HT-29 (cell line): ENCODE measurements around the gene SLC17A9. TPM values are rescaled to one million over a fixed set of nuclear protein-coding genes. Genes with fewer than 3 reads are reported as not detected.

Source experiments
- DNase-seq: peaks from one replicate; pipeline ENCODE4 v3.0.0-alpha.2; 2015; ENCODE audit warnings: low spot score
- total RNA-seq: library from RNA; depleted of rRNA; stranded (reverse); fragments of >200 nt; shearing (Covaris generic); gene quantifications from 2 replicates; pipeline ENCODE4 v1.2.3, GENCODE V29; 2014; rRNA removed

SLC17A9 gene, protein sequence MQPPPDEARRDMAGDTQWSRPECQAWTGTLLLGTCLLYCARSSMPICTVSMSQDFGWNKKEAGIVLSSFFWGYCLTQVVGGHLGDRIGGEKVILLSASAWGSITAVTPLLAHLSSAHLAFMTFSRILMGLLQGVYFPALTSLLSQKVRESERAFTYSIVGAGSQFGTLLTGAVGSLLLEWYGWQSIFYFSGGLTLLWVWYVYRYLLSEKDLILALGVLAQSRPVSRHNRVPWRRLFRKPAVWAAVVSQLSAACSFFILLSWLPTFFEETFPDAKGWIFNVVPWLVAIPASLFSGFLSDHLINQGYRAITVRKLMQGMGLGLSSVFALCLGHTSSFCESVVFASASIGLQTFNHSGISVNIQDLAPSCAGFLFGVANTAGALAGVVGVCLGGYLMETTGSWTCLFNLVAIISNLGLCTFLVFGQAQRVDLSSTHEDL
- 119 and 127 TPM in 2 replicates for total RNA-seq

- peak; percentile 96 for DNase-seq
Measured at GRCh38 chr20:62952373-62952967, at the start of gene SLC17A9. Gene SLC17A9 (plus strand): TSS chr20:62952709. CDS start chr20:62952831, 122 bp downstream.

DNA sequence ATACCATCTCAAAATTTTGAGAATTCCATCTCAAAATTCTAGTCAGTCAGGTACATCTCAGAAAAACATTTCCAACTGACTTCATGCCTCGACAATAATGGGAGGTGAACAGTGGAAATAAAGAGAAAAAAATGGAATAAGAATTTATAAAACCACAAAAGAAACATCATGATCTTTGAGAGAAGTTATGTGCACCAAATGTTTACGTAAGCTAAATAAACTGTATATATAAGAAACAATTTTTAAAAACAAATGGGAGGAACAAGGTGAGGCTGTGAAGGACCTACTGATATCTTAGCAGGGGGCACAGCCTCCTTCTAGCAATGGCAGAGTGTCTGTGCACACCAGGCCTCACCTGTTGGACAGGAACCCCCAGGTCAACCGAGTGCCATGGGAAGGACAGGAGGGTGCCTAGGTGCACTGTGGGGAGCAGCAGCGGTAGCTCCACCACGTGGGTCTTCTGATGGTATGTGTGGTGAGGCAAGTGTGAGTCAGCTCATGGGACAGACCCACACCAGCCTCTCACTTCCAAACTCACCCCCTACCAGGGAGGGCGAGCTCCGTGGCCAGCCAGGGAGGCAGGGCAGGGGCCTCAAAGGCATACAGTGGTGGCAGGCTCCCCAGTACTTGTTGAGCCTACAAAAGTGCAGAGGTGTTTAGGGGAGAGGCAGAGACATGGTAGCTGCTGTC lies 49.4 kb upstream of the SLC17A9 start:
- DNase-seq: no peak

- DNase-seq: no peak
Measured at GRCh38 chr20:62905536-62906117, 46.9 kb upstream of the SLC17A9 start.

DNA sequence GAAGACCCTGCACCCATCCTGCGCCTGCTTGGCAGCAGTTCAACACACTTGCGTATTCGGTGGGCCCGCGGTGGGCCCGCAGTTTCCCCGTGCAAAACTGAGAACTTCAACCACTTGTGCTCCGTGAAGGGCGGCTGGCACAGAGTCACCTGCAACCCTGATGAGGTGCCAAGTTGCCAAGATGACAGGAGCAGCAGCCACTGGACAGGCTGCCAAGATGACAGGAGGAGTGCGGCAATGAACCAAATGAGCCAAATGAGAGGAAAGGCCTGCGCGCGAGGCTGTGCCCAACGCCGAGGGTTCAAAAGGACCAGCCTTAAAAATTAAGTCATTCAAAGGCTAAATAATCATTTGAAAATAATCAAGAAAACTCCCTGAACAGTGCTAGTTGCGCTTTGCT lies 46.3 kb upstream of the SLC17A9 start:
- no peak for DNase-seq

GRCh38 chr20:62906647-62907375 lies 45.7 kb upstream of the SLC17A9 start:
- DNase-seq: no peak

DNA sequence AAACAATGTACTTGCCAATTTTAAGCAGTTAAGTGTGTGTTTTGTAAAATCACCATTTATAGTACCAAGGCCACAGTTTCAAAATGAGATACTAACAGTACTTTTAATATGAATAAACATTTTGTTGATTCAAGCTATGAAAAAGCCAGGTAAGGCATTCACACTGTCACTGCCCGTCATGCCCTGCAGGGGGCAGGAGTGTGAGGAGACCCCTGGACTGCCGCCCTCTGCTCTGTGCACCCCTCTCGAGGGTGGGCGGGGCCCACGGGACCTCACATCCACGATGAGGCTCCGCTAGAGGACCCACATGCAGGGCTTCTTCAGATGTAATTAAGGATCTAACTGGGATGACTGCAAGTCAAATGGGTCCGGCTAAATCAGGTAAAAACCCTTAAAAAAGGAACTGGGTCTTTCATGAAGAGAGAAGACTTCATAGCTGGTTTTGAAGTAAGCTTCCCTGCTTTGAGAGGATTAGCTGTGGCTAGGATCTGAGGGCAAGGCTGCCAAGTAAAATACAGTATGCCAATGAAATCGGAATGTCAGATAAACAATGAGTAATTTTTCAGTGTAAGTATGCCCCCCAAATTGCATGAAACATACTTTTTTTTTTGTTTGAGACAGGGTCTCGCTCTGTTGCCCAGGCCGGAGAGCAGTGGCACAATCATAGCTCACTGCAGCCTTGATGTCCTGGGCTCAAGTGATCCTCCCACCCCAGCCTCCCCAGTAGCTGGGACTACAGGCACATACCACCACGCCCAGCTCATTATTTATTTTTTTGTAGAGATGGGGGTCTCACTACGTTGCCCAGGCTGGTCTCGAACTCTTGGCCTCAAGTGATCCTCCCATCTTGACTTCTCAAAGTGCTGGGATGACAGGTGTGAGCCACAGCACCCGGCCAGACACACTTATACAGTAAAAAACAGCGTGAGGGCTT lies 44.9 kb upstream of the SLC17A9 start:
- no peak for DNase-seq

- DNase-seq: no peak
Measured at GRCh38 chr20:62908971-62909791, 43.3 kb upstream of the SLC17A9 start.

GRCh38 chr20:62910217-62910766 lies 42.2 kb upstream of the SLC17A9 start:
- no peak for DNase-seq

- no peak for DNase-seq
Measured at GRCh38 chr20:62910777-62911497, 41.6 kb upstream of the SLC17A9 start.

- no peak for DNase-seq
Measured at GRCh38 chr20:62911701-62912280, 40.7 kb upstream of the SLC17A9 start.

GRCh38 chr20:62913043-62913630 lies 39.4 kb upstream of the SLC17A9 start:
- no peak for DNase-seq

- DNase-seq: no peak
Measured at GRCh38 chr20:62914436-62914835, 38.1 kb upstream of the SLC17A9 start.

DNA sequence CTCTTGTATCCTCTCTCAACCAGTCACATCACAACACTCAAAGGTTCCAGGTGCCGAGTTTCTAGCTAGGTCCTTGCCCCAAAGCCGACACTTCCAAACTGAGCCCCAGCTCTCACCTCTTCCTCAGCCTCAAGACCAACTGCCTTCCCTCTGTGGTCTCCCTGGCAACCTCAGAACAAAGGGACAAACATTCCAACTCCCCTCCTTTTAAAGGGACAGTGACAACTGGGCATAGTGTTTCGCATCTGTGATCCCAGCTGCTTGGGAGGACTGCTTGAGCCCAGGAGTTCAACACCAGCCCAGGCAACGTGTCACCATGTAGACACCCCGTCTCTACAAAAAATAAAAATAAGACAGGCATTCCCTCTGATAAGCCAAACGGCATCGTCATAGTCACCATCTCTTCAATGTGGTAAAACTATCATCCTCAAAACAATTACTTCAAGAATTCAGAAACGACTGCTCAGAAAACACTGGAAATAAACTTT lies 37.5 kb upstream of the SLC17A9 start:
- peak; percentile 86 for DNase-seq

GRCh38 chr20:62916703-62917476 lies 35.6 kb upstream of the SLC17A9 start:
- DNase-seq: no peak

GRCh38 chr20:62917720-62918119 lies 34.8 kb upstream of the SLC17A9 start:
- no peak for DNase-seq

DNA sequence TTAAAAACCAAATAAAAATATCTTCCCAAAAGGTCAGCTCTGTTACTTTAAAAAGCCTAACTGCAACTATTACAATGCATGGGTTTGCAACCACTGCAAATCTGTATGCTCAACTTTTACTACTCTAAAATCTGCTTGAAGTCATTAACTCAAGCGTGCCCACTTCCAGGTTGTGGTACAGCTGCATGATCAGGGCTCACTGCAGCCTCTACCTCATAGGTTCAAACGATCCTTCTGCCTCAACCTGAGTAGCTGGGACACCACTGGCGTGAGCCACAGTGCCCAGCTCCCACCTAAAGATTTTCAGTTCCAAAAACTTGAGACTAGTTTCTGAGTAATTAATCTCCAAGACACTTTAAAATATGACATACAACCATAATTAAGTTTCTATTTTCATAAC lies 34.4 kb upstream of the SLC17A9 start:
- no peak for DNase-seq

- DNase-seq: no peak
Measured at GRCh38 chr20:62918831-62919230, 33.7 kb upstream of the SLC17A9 start.
